Stimulated activated CD4-positive, alpha-beta T cell treated with anti-CD3 and anti-CD28 coated beads, TNF-alpha, amount 100 ng/mL, for 1 hour (primary cell): ENCODE measurements around the gene REM1.
"Not testable (repeated sequence)": the region's sequence is repeated elsewhere in the genome, so short reads cannot be mapped to it uniquely, and the experiment has no call there.

ENCODE experiments used
- DNase-seq, 3 donors: peaks; one replicate each; pipeline ENCODE4 v3.0.0-alpha.2; 2020; ENCODE audit warnings: low read depth in 3 of 3, low spot score in 1 of 3

REM1 gene

DNA sequence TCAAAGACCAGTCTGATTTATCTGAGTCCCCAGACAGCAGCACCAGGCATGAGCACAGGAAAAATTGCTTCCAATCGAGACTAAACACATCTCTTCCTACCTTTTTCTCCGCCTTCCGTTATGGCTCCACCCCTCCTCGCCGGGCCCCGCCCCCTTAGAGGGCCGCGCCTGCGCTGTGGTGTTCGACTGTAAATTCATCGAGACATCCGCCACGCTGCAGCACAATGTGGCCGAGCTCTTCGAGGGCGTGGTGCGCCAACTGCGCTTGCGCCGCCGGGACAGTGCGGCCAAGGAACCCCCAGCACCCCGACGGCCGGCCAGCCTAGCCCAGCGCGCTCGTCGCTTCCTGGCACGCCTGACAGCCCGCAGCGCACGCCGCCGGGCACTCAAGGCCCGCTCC lies 8.9 kb downstream of the REM1 start:
- no peak for DNase-seq

DNA sequence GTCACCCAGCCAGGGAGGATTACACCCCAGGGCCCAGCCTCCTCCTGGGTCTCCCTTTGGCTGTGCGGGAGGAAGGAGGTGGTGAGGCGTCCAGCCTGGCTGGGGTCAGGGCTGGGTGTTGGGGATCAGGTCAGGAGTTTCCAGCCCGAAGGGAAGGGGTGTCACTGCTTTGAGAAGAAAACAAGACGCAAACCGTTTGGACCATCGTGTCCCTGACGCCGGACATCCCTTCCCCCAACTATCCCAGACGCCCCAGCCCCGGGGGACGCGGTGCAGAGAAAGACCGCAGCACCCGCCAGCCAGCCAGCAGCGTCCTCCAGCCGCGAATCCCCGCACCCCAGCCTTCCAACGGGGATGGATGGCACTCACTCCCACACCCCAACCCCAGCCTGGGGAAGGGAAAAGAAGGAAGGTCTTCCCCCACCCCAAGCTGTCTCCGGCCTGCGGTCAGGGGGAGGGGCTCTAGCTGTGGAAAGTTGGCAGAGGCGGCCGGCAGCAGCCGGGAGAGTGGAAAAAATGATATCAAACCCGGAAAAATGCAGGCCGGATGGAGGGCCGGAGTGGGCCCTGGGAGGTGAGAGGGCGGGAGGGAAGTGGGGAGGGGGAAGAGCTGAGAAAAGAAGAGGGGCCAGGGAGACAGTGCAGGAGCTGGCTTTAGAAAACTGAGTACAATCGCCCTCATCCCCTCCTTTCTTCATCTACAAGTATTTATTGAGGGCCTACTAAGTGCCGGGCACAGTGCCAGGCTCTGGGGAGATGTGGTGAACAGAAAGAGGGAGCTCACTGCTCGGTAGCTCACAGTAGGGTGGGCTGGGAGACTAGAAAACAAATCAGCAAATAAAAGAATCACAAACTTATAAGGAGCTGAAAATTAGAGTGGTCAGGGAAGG lies 10.6 kb downstream of the REM1 start:
- no peak for DNase-seq

DNA sequence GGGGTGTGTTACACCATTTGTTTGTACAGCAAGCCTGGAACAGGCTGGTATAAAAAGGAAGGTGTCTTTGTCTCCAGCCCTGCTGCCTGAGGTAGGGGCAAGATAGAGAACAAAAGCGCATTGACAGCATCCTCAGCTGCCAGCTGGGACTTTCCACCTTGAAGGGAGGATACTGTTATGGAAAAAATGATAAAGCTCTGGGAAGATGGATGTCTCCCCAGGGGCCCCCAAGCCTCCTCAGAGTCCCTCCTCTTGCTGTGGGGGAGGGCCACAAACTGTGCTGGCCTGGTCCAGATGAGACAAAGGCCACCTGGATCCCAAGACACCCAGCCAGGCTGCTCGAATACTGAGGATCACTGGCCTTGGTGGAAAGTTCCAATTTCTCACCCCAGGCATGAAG lies 13.0 kb downstream of the REM1 start:
- no peak for DNase-seq

DNA sequence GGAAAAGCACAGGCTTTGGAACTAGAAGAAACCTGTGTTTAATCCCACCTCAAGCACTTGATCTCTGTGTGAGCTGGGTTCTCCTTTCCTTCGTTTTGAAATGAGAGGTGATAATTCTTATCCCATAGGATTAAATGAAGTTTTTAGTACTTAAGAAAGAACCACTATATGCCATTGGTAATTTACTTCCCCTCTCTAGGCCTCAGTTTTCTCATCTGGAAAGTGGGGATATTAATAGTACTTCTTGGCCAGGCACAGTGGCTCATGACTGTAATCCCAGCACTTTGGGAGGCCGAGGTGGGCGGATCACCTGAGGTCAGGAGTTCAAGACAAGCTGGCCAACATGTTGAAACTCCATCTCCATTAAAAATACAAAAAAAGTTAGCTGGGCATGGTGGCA lies 14.1 kb downstream of the REM1 start:
- no peak for DNase-seq

DNA sequence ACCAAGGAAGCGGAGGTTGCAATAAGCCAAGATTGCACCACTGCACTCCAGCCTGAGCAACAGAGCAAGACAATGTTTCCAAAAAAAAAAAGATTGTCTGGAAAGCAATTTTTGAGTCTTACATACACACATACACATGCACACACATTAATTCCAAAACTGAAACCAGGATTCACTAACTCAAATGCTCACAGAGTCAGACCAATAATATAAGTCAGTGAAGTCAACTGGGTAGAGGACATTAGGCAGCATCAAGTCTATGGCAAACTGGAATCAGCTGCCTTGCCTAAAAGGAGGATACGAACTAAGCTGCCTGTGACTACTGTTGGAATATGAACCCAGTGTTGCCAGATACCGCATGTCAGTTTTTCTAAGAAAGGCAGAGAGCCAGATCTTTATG lies 15.7 kb downstream of the REM1 start:
- DNase-seq, result no peak

DNA sequence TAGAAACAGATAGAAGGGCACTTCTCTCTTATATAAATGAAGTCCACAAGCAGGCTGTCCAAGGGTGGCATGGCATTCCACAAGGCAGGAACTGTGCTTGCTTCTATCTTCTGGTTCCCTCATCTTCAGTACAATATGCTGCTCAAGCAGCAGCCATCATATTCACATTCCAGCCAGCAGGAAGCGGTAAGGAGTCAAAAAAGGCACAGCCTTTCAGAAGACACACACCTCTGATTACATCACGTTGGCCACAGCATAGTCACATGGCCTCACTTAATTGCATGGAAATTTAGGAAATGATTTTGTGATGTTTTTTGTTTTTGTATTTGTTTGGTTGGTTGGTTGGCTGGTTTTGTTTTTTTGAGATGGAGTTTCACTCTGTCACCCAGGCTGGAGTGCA lies 19.0 kb downstream of the REM1 start:
- no peak for DNase-seq

DNA sequence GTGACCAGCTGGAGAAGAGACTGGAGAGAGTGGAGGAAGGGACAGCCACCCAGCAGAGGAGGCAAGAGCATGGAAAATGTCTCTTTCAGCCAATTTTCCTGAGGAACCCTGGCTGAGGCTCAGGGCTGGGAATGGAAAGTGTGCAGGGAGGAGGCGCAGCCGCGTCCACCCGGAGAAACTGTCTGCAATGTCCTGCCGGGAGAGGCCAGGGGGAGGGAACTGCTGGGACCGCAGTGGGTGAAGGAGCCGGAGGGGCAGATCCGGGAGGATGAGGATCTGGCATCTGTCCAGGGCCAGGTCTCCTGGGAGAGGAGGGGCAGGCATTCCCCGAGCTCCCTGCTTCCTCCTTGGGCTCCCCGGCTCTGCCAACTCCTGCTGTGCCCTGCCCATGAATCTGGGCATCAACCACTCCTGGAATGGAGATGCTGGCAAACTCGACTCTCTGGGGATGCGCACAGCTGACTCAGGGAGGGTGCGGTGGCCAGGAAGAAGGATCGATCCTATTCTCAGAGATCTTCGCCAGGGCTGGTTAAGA lies 21.7 kb downstream of the REM1 start:
- DNase-seq, result no peak

DNA sequence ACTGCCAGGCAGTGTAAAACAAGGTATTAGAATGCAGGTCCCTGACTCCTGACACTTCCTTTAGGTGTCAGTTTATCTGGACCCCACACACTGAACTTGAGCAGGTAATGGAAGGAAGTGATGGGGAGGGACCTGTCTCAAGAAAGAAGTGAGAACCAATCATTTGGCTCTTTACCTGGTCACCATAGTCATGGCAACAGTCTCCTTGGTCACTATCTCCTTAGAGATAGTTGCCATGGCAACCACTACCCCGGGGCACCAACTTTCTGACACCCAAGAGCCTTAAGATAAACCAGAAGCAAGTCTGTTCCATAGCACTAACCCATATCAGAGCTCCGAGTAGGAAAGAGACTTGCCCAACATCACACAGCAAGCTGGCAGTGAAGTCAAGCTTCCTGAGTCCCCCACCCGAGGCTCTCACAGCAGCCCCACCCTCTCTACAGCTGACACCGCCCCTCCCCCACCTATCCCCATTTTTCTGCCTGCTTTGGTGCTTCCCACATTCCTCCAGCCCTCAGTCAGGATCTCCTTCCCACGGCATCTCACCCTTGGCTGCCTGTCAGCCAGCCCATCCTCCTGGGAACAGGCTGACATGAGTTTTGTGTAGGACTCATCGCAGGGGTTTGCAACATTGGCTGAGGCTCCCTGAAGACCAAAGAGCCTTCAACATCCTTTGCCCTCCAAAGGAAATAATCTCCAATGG lies 22.9 kb downstream of the REM1 start:
- DNase-seq, result no peak

DNA sequence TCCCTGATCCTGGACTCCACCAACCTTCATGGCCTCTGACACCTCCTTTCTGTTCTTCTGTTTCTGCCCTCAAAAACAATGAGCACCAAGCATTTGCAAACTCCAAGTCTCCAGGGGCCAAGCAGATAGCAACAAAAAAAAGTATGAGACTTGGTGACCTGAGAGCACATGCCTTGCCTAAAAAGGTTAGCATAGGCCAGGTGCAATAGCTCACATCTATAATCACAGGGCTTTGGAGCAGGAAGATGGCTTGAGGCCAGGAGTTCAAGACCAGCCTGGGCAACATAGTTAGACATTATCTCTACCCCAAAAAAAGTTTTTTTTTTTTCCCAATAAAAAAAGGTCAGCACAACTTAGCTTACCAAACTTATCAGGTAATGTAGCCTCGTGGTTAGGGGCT lies 25.4 kb downstream of the REM1 start:
- DNase-seq, result no peak

DNA sequence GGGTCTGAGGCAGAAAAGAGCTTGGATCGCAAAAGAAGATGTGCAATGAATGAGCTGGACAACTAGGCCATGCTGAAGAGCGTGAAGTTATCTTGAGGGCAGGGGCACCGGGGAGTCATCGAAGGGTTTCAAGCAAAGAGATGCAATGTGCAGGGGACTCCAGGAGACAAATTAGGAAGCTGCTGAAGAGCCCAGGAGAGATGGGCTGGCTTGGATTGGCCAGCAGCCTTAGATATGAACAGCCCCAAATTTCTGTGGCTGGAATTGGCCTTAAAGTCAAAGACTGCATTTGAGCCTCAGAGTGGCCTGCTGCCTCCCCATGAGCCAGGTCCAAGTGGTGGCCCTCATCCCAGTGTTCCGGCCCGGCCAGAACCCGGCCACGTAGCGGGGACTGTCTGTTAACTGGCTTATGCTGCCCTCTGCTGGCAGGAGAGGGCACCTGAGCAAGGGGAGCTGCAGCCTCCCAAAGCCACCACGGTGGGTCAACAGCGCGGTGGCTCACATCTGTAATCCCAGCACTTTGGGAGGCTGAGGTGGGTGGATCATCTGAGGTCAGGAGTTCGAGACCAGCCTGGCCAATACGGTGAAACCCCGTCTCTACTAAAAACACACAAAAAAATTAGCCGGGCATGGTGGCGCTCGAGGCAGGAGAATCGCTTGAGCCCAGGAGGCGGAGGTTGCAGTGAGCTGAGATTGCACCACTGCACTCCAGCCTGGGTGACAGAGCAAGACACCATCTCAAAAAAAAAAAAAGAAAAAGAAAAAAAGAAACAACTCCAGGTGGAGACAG lies 28.0 kb downstream of the REM1 start:
- peak; percentile 21 to 67 (median 36) for DNase-seq

DNA sequence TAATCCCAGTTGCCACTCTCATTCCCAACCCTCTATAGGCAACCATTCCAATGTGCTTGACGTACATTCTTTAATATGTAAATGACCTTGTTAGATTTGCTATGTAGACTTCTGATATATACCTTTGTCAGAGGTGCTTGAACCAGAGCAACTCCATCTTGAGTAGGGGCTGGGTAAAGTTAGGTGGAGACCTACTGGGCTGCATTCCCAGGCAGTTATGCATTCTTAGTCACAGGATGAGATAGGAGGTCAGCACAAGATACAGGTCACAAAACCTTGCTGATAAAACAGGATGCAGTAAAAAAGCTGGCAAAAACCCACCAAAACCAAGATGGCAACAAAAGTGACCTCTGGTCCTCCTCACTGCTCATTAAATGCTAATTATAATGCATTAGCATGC lies 30.8 kb downstream of the REM1 start:
- no peak for DNase-seq

DNA sequence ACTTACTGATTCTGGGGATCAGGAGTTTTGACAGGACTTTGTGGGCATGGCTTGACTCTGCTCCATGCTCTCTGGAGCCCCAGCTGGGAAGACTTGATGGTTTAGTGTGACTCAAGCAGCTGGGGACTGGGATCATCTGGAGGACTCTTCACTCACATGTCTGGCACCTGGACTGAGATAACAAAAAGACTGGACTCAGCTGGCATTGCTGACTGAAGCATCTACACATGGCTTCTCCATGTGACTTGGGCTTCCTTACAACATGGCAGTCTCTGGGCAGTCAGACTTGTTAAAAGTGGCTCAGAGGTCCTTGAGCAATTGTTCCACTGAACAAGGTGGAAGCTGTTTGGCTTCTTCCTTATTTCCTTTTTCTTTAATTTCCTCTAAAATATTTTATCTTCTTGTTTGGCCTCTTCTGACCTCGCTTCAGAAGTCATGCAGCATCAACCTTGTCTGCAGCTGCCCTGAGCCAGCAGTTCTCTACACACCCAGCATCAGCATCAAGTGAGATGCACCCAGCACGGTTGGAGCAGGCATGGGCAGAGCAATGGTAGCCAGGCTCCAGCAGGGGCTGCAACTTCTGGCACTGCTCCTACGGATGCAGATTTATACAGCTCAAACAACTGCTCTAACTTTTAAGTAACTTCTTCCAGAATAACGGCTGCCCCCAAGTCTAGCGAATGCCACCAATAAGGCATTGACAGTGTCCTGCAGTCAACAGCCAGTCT lies 33.6 kb downstream of the REM1 start:
- no peak for DNase-seq

DNA sequence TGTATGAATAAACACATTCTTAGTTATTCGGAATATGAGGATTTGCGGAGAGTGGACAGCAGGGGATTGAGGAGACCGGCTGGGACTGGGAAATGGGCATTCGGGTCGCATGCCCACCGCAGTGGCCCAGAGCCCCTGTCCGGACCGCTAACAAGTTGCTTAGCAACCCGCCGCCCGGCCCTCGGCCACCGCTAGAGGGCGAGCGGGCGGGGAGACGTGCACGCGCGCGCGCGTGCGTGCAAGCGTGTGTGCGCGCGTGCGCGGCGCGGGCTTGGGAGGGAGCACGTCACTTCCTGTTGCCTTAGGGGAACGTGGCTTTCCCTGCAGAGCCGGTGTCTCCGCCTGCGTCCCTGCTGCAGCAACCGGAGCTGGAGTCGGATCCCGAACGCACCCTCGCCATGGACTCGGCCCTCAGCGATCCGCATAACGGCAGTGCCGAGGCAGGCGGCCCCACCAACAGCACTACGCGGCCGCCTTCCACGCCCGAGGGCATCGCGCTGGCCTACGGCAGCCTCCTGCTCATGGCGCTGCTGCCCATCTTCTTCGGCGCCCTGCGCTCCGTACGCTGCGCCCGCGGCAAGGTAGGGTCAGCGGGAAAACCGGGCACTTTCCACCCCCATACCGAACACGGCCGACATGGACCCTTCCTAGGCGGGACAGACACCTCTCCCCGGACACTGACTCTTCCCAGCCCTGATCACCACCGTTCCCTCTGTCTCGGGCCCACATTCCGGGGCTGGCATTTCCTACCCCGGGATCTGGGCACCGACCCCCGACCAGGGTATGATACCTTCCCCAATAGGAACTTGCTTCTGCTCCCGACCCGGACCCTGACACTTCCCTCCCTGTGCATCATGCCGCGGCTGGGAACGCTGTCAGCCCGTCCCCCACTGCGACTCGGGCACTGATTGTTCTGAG lies 39.3 kb downstream of the REM1 start, which contains the start of gene HM13:
HM13 (plus strand) TSS at position 289 of the 918 bp plus-strand sequence; CDS start at position 399, 110 bp downstream.
- peak; percentile 64 to 78 (median 69) for DNase-seq

DNA sequence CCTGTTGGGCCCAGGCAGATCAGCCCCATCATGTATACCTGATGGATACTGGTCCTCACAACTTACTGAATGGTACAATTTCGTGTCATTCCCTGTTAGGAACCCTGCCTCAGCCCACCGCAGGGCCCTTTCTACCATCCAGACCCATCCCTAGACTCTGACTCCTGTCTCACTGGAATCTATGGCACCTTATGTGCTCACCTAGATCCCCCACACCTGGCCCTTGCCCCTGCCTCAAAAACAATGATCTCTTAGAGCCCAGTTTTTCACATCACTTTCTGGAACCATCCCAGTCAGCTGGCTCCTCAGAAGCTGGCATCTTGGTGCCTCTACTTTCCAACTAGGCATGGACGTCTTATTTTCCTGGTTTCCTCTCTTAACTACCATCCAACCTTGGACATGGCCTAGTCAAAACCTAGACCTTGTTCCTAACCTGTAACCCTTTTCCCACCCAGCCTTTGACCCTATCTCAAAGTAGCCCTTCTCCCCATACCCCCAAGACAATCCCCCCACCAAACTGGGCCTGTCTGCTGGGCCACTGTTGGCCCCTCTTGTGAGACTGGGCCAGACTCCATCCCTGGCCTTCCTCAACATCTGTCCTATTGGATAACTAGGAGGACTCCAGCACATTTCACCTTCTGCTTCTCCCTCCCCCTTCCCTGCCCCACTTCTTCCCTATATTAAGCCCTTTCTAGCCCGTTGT lies 40.1 kb downstream of the REM1 start:
- no peak for DNase-seq

DNA sequence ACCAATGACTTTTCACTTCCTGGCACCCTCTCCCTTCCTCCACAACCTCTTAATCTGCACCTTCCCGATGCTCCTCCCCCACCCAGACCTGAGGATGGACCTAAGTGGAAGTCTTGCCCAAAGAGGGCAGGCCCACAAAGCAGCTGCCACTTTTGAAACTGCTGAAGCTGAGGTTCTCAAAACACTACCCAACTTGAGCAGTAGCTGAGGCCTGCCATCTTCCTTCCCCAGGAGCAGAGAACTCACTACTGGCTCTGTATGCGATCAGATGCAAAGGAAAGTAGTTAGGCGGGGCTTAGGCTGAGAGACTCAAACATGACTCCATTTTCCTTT lies 40.7 kb downstream of the REM1 start:
- DNase-seq, result no peak

DNA sequence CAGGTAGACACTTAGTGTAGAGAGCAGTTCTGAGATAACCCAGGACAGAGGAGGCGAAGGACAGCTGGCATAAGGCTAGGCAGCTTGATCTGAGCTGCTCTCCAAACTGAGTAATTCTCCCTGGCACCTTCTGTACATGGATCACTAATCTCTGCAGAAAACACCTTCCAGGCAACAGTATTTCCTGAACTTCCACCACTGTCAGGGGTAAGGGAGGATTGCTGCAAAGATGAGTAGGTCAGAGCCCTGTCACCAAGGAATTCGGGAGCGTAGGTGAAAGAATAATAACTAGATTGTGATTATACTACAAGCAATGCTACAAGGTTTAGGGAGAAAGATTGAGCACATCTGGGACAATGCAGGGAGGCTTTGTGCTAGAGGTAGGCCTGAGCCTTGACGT lies 41.1 kb downstream of the REM1 start:
- DNase-seq, result no peak

DNA sequence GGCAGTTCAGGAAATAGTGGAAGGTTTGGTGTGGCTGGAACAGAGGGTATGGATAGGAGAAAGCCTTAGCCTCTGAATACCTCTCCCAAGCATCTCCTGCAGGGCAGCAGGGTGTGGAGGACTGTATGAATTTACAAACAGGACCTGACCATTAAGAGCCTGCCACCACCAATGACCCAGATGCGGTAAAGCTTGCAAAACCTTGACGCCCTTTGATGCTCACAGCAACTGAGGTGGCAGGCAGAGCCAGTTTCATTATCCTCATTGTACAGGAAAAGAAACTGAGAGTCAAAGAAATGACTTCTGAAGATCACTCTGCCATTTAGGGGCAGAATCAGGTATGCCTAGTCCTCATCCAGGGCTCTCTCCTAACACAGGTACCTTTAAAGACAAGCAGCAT lies 41.6 kb downstream of the REM1 start:
- no peak for DNase-seq

DNA sequence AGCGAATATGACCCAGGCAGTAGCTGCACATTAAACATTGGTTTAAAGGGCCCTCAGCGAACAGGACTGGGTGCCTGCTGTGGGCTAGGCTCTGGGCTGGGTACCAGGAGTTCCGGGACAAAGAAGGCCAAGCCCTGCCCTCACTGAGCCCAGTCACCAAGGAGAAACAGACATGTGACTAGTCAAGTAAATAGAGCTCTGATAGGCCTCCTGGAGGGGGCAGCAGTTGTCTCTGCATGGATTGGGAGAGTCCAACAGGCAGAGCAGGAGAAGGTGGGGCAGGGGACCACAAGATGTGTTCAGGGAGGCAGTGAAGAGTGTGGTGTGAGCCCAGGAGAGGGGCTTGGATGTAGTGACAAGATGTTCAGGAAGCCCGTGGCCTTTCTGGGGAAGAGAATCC lies 42.3 kb downstream of the REM1 start:
- no peak for DNase-seq

DNA sequence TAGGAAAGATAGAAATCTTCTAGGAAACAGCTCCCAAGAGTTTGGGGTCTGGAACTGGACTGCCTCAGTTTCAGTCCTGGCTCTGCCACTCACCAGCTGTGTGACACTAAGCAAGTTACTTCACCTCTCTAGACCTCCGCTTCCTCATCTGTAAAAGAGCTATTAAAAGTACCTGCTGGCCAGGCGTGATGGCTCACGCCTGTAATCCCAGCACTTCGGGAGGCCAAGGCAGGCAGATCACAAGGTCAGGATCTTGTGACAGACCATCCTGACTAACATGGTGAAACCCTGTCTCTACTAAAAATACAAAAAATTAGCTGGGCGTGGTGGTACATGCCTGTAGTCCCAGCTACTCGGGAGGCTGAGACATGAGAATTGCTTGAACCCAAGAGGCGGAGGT lies 46.2 kb downstream of the REM1 start:
- DNase-seq, result not testable (repeated sequence)
